OCI-LY1 (cell line): ENCODE data around the gene SDHAF3.

Source experiments
- EZH2 ChIP-seq: fragments of 200-600 bp; sonication (generic), shearing (Covaris generic); IDR thresholded peaks from 2 replicates; pipeline ENCODE4 v1.8.0; 2017; ENCODE audit warnings: borderline replicate concordance, mixed run types, mild to moderate bottlenecking, antibody characterized with exemption, low read length, moderate library complexity, mixed read lengths
- TF ChIP-seq, protein P1 (sequence below): fragments of 200-600 bp; sonication (generic), shearing (Covaris generic); IDR thresholded peaks from 2 replicates; pipeline ENCODE4 v1.5.1; 2017; ENCODE audit warnings: mild to moderate bottlenecking, antibody characterized with exemption, low read length, moderate library complexity, mixed read lengths

DNA sequence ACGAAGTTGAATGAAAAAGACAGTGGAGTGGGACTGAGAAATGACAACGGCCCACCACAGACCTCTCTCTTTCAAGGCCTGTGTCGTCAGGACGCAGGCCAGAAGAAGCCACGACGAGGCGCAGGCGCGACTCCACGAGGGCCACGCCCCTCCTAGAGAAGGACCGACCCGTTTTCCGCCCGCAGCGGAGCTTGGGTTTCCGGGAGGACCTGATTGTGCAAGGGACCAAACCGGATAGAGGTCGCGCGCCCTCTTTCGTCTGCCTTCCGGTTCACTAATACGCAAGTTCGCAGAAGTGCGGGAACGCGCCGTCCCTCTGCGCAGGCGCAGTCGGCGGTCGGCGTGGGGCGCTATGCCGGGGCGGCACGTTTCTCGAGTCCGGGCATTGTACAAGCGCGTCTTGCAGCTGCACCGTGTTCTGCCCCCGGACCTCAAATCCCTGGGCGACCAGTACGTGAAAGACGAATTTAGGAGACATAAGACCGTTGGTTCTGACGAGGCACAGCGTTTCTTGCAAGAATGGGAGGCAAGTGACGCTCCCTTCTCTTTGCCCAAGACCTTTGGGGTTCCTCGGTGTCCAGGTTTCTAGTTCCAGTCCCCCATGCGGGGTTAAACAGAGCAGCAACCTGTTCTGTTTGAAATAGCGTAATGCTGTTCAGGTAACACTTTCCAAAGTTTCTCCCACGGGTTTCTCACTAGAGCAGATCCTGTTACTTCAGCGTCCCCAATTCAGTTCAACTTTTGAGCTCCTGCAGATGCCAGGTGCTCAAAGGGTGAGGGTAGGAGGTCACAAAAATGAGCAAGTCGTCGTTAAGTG lies at the start of gene SDHAF3:
- TF ChIP-seq, protein P1, sequence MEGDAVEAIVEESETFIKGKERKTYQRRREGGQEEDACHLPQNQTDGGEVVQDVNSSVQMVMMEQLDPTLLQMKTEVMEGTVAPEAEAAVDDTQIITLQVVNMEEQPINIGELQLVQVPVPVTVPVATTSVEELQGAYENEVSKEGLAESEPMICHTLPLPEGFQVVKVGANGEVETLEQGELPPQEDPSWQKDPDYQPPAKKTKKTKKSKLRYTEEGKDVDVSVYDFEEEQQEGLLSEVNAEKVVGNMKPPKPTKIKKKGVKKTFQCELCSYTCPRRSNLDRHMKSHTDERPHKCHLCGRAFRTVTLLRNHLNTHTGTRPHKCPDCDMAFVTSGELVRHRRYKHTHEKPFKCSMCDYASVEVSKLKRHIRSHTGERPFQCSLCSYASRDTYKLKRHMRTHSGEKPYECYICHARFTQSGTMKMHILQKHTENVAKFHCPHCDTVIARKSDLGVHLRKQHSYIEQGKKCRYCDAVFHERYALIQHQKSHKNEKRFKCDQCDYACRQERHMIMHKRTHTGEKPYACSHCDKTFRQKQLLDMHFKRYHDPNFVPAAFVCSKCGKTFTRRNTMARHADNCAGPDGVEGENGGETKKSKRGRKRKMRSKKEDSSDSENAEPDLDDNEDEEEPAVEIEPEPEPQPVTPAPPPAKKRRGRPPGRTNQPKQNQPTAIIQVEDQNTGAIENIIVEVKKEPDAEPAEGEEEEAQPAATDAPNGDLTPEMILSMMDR = peak; percentile 21; the same call in 1 of the 2 replicates
- TF ChIP-seq EZH2 = no peak
